Activated T-cell treated with anti-CD3 and anti-CD28 coated beads for 24 hours (primary cell): ENCODE measurements around the gene MTCP1.

Experiments used
- DNase-seq: peaks from one replicate; pipeline ENCODE4 v3.0.0-alpha.2; 2020; ENCODE audit warnings: low read depth

Gene MTCP1, protein sequence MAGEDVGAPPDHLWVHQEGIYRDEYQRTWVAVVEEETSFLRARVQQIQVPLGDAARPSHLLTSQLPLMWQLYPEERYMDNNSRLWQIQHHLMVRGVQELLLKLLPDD

DNA sequence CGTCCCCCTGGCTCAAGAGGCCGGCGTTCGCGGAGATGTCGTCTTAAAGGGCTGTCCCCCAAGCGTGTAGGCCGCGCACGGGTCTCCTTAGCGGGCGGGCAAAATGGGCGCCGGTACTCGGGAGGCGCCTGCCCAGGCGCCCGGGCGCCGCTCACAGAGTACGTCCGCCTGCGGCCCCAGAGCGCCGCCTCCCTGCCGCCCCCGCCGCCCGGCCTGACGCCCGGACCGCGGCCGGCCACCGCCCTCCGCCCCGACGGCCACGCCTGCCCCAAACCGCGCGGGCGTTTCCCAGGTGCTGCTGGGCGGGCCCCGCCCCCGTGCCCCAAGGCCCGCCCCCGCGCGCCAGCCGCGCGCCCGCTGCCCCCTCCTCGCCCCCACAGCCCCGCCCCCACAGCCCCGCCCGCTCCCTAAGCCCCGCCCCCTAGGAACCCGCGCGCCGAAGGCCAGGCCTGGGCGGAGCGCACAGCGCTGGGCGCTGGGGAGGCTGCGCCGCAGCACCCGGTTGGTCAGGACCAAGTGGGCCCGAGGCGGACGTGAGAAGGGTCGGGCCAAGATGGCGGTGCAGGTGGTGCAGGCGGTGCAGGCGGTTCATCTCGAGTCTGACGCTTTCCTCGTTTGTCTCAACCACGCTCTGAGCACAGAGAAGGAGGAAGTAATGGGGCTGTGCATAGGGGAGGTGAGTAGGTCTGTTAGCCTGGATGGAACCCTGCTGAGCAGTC is at the start of gene MTCP1, which contains the start of the genes BRCC3 and CMC4:
Gene MTCP1 (minus strand): TSS at position 162 of the 719 bp plus-strand sequence. CDS start 5,126 bp downstream, outside the sequence.
Gene BRCC3 (plus strand): TSS at position 534 of the 719 bp plus-strand sequence. CDS start 20 bp downstream, at position 554.
Gene CMC4 (minus strand): TSS at position 162 of the 719 bp plus-strand sequence. CDS start 7,113 bp downstream, outside the sequence.
- DNase-seq = peak; percentile 63

DNA sequence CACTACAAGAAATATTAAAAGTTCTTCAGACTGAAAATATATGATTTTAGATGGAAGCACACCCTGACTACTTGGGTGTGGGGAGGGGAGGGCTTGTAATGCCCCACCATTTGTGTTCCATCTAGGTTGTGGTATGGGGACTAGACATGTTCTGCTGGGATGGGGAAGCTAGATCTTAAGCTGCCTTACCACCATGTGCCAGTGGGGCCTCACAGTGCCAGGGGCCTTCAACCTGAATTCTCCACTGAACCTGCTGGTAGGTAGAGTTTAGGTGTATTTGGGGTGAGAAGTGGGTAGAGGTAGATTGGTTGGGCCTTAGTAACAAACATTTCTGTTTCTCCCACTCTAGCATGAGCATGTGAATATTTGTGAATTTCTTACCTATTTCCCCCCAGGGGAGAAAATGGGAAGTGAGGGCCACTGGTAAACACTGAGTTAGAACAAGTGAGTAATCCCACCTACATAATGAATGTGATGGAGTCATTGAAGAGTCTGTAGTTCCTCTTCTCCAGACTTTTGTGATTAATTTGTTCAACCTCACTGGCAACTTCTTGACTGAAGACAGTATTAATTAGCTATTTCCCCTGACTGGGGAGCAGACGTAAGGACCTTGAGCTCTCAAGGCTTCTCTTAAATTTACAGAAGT is 44.4 kb upstream of the MTCP1 start:
- DNase-seq = no peak

DNA sequence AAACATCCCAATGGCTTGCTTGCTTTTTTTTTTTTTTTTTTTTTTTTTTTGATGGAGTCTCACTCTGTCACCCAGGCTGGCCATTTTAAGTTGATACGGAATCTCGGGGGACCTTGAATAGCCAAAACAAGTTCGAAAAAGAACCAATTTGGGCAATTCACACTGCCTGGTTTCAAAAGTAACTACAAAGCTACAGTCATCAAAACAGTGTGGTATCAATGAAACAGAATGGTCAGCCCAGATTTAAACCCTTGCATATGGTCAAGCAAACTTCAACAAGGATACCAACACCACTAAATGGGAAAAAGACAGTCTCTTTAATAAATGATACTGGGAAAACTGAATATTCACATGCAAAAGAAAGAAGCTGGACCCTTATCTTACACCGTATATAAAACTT is 42.2 kb upstream of the MTCP1 start:
- DNase-seq = no peak

DNA sequence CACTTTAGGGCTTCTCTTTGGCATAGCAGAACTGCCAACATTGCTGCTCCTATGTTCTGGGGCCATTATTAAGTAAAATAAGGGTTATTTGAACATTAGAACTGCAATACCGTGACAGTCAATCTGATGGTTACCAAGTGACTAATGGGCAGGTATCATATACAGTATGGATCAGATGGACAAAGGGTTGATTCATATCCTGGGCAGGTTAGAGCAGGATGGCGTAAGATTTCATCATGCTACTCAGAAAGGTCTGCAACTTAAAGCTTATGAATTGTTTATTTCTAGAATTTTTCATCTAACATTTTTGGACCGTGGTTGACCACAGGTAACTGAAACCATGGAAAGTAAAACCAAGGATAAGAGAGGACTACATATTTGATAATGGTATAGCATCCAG is 41.2 kb upstream of the MTCP1 start:
- no peak for DNase-seq

DNA sequence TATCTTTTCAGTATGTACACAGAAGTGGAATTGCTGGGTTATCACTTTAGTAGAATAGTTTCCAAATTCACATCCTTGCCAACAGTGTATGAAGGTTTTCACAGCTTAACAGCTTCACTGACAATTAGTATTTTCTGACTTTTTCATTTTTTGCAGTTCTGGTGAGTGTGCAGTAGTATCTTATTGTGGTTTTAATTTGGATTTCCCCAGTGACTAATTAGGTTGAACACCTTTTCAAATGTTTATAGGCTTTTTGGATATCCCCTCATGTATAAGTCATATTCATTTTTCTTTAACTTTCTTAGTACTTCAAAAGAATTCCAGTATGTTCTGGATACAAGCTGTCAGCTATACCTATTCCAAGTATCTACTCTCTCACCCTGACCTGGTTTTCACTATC is 37.5 kb upstream of the MTCP1 start:
- no peak for DNase-seq

DNA sequence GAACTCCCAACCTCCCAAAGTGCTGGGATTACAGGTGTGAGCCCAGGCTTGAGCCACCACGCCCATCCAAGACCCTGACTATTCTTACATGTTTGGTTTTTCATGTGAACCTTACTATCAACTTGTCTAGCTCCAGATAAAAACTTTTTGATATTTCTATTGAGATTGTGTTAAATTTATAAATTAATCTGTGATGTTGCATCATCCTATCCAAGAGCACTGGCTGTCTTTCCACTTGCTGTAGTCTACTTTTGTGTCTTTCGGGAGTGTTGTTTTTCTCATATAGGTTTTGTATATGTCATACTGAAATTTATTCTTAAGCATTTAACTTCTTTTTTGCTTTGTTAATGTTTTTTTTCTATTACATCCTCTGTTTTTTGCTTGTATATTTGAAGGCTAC is 35.0 kb upstream of the MTCP1 start:
- DNase-seq = no peak

DNA sequence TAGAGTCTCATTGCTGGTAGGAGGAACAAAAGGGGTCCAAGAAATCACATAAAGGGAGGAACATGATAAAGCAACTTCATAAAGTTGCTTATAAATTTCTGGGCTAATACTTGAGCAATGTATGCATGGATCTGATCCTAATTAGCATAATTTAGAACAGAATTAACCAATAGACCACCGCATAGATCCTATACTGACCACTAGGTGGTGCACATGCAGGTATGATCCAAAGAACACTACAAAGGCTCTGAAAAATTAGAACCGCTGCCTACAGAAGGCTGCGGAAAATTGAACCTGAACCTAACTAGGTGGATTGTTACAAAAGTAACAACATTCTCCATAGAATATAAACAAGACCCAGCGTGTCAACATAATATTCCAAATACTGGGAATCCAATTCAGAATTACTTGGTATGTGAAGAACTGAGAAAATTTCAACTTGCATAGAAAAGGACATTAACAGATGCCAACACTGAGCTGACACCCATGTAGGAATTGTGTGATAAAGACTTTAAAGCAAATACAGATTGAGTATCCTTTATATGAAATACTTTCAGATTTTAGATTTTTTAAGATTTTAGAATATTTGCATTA is 23.6 kb upstream of the MTCP1 start:
- DNase-seq = peak; percentile 10

DNA sequence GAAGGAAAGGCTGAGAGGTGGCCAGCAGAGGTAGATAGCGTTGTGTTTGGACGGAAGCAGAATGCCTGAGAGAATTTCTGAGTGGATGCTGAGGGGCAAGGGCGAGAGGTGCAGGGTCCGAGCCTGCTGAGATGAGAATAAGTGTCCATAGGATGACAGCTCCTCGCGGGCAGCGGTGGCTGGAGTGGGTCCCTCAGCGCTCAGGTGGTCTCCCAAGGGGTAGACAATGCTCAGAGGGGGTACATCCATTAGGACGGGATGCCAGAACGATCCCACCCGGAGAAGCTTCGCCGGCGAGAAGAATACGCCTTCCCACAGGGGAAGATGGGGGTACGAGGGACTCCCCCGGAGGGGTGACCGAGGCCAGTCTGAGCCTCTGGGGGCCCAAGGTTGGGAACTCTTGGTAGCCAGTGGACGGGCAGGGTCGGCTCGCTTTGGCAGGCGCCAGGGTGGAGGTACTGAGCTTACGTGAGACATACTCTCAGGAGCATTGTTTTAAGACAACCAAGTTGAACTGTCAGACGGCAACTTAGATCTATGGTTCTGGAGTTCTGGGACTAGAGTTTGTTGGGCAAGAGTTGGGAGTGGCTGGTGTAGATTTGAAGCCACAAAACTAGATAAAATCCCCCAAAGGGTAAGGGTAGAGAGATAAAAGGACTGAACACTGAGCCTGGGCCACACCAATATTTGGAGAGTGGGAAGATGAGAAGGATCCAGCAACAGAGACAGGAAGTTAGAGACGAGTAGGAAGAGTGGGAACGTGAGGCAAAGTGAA is 16.2 kb upstream of the MTCP1 start:
- DNase-seq = no peak

DNA sequence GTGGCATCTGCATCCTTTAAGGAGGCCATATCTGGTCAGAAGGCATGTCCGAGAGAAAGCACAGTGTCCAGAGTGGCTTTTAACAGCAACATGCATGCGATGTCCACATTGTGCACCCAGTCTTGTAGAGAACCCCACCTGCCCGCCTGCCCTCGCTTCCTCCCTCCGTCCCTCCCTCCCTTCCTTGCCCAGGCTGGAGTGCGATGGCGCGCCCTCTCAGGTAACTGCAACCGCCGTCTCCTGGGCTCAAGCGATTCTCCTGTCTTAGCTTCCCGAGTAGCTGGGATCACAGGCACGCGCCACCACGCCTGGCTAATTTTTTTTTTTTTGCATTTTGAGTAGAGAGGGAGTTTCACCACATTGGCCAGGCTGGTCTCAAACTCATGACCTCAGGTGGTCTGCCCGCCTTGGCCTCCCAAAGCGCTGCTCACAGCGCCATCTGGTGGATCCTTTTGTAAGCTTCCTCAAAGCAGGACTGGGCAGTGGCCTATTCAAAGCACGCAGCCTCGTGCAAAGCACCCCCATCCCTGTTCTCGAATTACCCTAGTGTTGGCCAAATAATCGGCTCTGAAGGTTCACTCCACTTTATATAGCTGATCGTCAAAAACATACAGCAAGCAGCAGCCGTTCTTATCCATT is 15.4 kb upstream of the MTCP1 start:
- peak; percentile 12 for DNase-seq

DNA sequence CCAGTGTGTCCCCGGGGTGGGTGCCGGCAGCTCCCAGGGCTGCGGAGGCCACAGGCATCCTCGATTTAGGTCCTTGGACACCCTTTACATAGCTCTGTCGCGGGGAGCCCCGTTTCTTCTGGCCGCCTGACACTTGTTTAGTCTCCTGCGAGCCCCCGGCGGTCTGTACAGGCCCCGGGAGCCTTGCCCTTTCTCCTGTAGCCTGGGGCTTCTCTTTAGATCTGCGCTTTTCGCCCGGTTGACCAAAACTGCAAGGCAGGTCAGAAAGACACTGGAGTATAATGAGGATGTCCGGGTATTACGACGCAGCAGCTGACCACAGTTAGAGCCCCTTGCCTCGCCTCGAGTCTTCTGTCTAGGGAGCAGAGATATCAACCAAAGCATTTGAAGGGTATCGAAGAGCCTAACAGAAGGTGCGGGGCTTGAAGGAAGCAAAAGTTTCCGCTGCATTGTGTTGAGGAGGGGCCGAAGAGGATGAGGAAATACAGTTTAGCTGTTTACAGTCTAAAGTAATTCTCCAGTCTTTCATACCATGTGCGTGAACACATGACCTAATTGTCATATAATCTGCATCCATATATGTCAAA is 851 bp upstream of the MTCP1 start:
- DNase-seq = no peak

DNA sequence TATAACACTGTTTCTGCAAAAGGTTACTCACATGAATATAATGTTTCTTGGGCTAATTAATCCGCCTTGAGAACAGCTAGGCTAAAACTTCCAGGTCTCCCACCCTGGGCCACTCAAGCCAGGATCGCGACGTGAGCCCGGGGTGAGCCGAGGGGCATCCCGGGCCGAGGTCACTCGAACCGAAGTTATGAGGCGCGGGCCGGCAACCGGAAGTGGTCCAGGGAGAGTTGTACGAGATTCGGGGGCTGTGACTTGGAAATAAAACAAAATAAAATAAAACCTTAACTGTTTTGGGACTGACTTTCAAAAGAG is 317 bp downstream of the MTCP1 start:
- no peak for DNase-seq

DNA sequence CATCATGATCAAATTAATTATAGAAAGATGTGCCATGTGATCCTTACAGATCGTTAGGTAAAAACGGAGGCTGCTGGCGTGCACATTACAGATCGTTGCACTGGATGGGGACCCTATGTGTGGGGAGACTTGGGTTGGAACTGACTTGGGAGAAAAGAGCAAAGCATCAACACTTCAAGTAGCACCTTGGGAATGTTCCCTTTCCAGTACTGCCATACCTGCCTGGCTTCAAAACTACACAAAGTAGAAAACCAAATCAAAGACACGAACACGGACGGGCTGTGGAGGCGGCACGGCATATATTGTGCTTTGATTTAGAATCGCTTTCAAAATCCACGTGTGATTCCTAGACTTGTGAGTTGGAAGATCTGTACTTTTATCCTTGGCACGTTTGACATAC is 898 bp downstream of the MTCP1 start:
- no peak for DNase-seq

DNA sequence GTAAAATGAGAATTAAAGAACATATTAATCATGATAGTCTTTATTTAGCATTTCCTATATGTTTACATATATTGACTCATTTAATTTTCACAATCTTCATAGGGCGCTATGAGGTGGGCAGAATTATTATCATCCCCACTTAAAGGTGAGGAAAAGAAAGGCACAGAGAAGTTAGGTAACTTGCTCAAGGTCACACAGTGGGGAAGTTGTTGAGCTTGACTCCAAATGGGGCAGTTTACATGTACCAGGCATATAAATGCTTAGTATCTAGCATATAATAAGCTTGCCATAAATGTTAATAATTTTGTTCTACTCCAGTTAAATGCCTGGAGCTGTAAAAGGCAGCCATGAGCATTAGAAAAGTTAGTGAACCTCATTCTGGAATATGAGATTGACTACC is 1.5 kb downstream of the MTCP1 start:
- no peak for DNase-seq

DNA sequence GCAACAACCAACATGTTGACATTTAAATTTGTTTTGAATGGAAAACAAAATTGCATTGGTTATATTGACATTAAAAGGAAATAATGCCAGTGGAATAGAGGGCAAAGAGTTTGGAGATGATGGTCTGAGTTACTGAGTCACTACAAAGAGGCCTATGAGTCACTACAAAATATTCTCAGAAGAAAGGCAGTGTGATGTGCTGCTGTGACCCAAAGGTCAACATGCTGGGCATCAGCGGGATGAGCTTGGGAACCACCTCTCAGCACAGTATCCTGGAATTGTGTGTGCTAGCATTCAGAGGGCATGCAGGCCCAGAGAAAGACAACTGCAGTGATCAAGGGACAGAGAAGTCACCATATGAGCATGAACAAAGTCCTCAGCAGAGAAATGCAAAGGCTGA is 2.8 kb downstream of the MTCP1 start:
- DNase-seq = no peak

DNA sequence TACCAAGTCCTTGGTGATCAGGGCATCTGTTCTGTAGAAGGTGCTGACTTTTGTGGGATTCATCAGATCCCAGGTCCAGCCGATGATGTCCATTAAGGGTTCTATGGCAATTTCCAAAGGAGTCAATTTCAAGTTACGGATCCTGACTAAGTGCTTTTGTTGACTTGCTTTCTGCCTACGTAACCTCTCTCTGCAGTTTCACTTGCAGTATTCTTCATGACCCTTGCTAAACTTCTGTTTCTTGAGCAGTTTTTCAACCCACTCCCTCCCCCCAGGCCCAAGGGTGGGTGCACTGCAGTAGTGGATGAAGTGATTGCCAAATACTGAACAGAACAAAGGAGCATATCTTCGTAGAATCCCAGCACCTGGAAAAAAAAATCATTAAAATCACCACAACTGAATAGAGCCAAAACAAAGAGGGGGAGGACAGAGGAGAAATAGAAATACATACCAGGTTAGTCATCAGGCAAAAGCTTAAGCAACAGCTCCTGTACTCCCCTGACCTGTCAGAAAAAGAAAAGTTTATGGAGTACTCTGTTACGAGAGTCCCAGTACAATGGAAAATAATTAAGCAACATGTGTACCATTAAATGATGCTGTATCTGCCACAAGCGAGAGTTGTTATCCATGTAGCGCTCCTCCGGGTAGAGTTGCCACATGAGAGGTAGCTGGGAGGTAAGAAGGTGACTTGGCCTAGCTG is 5.8 kb downstream of the MTCP1 start:
- DNase-seq = no peak

DNA sequence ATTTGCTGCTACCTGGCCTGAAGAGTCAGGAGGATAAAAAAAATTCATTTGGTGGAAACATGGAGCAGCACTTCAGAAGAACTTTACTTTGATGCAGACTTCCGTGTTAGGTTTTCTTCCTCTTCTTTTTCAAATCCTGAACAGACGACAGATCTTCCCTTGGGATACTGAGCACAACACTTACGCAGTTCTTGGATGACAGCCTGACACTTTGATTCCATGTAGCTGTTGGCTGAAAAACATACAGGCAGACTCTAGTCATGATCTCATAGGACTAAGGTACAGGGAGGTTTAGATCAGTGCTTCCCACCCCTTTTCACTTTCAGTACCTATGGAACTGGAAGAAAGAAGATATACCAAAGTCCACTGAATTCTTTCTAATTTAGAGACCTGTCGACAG is 9.2 kb downstream of the MTCP1 start:
- DNase-seq = no peak

DNA sequence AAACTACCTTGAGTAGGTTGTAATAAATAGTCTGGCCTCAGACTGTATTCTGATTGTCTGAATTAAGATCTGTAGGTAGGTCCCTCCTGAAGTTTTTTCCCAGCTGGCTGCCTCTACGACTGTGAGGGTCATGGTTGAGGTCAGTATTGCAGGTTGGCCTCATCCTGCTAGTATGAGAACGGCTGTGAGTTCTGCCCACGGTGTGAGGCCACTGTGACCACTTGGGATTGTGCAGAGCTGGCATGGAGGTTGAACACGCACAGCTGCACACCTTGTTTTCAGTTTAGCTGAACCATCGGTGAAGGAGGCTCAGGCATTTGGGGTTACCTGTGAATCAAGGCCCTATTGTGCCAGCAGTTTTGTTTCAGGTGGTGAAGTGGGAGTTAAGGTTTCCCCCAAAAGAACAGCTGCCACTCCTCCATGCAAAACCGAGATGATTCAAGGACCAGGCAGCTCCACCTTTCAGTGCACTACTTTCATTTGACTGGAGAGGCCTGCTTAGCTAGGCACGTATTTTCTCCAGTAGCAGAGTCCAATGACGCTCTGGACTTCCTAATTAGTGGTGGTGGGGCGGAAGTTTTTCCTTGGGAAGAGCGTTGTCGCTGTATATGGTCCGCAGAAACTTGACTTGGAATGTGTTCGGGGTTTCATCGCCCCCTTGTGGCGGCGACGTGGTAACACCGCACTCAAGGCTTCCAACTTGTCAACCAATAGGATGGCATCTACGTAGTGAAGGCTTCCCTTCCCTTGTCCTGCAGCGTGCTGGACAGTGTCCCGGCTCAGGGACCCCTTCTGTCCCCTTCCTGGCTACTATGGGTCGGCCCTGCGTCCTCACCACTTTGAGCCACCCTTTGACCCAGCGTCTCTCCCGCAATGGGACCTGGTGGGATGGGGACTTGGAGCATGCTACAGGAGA is 13.8 kb downstream of the MTCP1 start:
- peak; percentile 8 for DNase-seq

DNA sequence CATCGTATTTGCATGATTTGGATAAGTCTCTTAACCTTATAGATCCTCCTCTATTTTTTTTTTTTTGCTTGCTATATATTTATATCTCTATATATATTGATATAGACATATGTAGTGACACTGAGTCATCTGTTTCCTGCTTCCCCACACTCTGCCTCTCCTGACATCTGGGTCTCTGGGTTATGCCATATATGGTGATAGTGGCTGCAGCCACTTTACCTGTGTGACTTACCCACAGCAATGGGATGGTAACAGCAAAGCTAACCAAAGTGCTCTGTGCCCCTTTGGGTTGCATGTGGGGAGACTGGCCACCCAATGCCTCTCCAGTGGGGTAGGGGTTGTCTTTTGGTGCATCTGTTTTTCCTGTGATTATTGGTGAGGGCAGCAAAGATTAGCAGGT is 14.5 kb downstream of the MTCP1 start:
- DNase-seq = no peak

DNA sequence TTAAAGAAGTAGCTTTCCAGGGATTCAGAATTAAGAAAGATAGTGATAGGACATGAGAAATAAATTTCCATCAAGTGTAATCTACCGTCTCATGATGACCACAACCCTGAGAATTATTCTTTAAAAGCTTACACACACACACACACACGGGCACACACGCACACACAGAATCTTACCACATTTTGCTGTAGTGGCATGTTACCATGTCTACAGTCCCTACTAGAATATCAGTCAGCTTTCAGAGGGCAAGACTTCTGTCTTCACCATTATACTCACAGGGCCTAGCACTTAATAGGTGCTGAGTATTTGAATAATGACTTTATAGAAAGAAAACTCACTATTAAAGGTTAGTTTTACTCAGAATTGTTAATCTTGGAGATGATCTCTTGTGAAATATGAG is 15.4 kb downstream of the MTCP1 start:
- DNase-seq = no peak

DNA sequence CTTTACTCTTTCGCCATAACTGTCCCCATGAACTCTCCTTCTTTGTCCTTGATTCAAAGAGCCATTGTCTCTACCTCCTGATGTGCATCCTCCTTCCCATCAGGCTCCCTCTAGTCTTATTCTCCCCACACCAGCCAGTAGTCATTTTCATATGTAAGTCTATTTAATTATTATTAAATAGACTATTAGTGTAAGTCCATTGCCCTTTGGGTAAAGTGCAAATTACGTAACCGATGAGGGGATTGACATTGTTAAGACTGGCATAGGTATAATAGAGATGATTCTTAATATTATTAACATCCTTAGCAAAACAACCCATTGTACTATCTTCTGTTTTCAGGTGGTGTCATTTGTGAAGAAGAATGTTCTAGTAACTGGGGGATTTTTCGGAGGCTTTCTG is 16.7 kb downstream of the MTCP1 start:
- DNase-seq = no peak
